Measurements from ENCODE around the gene CCDC70.

Gene CCDC70

GRCh38 chr13:51832471-51833152 lies 29.2 kb upstream of the CCDC70 start:
- TF ChIP-seq CTCF (IDR thresholded peaks at IDR 0.05): peak; percentile 46

GRCh38 chr13:51833980-51834379 lies 27.8 kb upstream of the CCDC70 start:
- TF ChIP-seq CTCF (IDR thresholded peaks at IDR 0.05): no peak

GRCh38 chr13:51834581-51835171 lies 27.1 kb upstream of the CCDC70 start:
- TF ChIP-seq CTCF (IDR thresholded peaks at IDR 0.05): no peak

- TF ChIP-seq CTCF (IDR thresholded peaks at IDR 0.05): no peak
Observed at GRCh38 chr13:51837016-51837415, 24.8 kb upstream of the CCDC70 start.

- TF ChIP-seq CTCF (IDR thresholded peaks at IDR 0.05): no peak
Observed at GRCh38 chr13:51838240-51838846, 23.4 kb upstream of the CCDC70 start.

GRCh38 chr13:51839711-51840540 lies 21.8 kb upstream of the CCDC70 start:
- TF ChIP-seq CTCF (IDR thresholded peaks at IDR 0.05): no peak

GRCh38 chr13:51840917-51841316 lies 20.9 kb upstream of the CCDC70 start:
- no peak for TF ChIP-seq CTCF (IDR thresholded peaks at IDR 0.05)
